ENCODE data around the gene GSK3A. TPM values are rescaled to one million over a fixed set of nuclear protein-coding genes. Genes with fewer than 3 reads are reported as not detected.

Gene GSK3A
- total and polyA plus RNA-seq, 2 of the 8 experiments (the other 6 are each of a cell fraction or from before 2014, with no cell fraction given), result 55.3 to 84.0 TPM

DNA sequence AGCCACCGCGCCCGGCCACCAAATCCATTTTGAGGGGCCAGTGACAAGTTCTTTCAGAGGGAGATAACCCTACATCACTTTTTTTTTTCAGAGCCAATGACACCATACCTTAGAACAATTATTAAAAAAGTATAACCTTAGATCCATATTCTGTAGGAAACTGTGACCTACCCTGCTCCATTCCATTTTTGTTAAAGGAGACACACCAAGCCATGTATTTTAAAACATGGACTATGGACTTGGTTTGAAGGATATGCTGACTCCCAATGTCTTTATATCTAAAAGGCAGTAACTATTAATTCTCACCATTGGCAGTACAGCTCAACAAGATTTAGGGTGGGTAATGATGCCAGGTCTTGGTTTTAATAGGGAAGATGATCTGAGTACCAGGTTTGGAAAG, 1.1 kb downstream of the GSK3A start:
- peak overlapping the region; percentile 81 to 90 (median 85); a peak in 6 of 8 replicates for H3K4me3 ChIP-seq (ENCODE audit: extremely low read depth in 1 of 4, insufficient read depth in 2 of 4, low read depth in 3 of 4, low read length in 4 of 4)
- ChIA-PET CTCF (ENCODE audit: partially characterized antibody) (interaction anchor here (1.0 to 11.8 kb wide), 8 partner anchors 11 to 133 kb away, joined by 3 to 155 read pairs (median 4); partner anchors contain the start of gene ZNF526), POLR2A (ENCODE audit: partially characterized antibody) (interaction anchor here (1.0 to 5.0 kb wide), 5 partner anchors 9 to 38 kb away, joined by 3 to 23 read pairs (median 4); partner anchors contain the start of gene DEDD2)
- no peak overlapping the region for H2BK120ac ChIP-seq (replicated peaks; ENCODE audit: low read depth, low read length)
- no peak overlapping the region for H3K56ac ChIP-seq (replicated peaks; ENCODE audit: insufficient read length, low read depth, low read length)
- peak overlapping the region; percentile 66 to 77 for H3K4me2 ChIP-seq (ENCODE audit: insufficient read depth in 1 of 2, low read depth in 2 of 2, low read length in 2 of 2)
- peaks cover 5% of the 10 kb centered on the region; the same call in 1 of the 2 replicates for H3K79me1 ChIP-seq (ENCODE audit: low read depth, low read length)
- H3K14ac ChIP-seq (ENCODE audit: insufficient read length), result no peak overlapping the region
- H2AK5ac ChIP-seq (ENCODE audit: low read depth, low read length), result no peak overlapping the region
- no peaks in the 10 kb centered on the region for H3K9me3 ChIP-seq (ENCODE audit: insufficient read depth in 2 of 2, low read depth in 1 of 2, low read length in 1 of 2)
- peaks cover 0 to 7% (median 3%) of the 10 kb centered on the region in 4 experiments; a peak in 5 of 7 replicates for H3K4me1 ChIP-seq (replicated peaks in 1 of 4; ENCODE audit: control insufficient read depth in 3 of 4, insufficient read depth in 4 of 4, low read length in 3 of 4)
- no peak overlapping the region for H4K8ac ChIP-seq (ENCODE audit: extremely low read depth, insufficient read depth, low read length)
- peaks cover 3 to 11% (median 7%) of the 10 kb centered on the region in 4 experiments; a peak in 6 of 8 replicates for H3K36me3 ChIP-seq (ENCODE audit: control insufficient read depth in 2 of 4, insufficient read depth in 4 of 4, low read length in 3 of 4)
- 0 out of 7 replicates have a peak overlapping the region, but pooled peaks of 1 of the 4 experiments have one; percentile 89 for H3K9ac ChIP-seq (replicated peaks in 1 of 4; ENCODE audit: extremely low read depth in 1 of 4, low read depth in 3 of 4, low read length in 3 of 4)
- no peak overlapping the region for H4K5ac ChIP-seq (ENCODE audit: insufficient read length, low read depth, low read length)
- no peak overlapping the region for H2BK5ac ChIP-seq (ENCODE audit: low read depth, low read length)
- DNase-seq (ENCODE audit: low read depth in 1 of 2, low spot score in 2 of 2) (no peak), FAIRE-seq (no peak)
- H2BK20ac ChIP-seq (ENCODE audit: low read length), result no peak overlapping the region
- H2AFZ ChIP-seq (ENCODE audit: low read length), result no peak overlapping the region
- H4K20me1 ChIP-seq (replicated peaks in 1 of 2; ENCODE audit: control insufficient read depth in 1 of 2, insufficient read depth in 2 of 2, low read length in 2 of 2), result peaks cover 4 to 6% of the 10 kb centered on the region in 2 experiments
- WGBS, 2 experiments (ENCODE audit: extremely low coverage in 1 of 2, insufficient coverage in 1 of 2, insufficient read length in 1 of 2, insufficient replicate concordance in 2 of 2, low coverage in 1 of 2, low lambda C conversion rate in 2 of 2, missing lambda C conversion rate in 1 of 2), result 95% methylated on average over 3 of the region's 3 CpGs; no CpG with 5 or more reads in 1 of the 2 experiments
- H3K4ac ChIP-seq (replicated peaks; ENCODE audit: insufficient read length, low read depth, low read length), result no peak overlapping the region
- H3K27ac ChIP-seq (ENCODE audit: low read depth, low read length), result no peak overlapping the region
- peaks cover 7% of the 10 kb centered on the region for H3K23me2 ChIP-seq (ENCODE audit: low read depth, low read length)
- no peak overlapping the region for H3K18ac ChIP-seq (ENCODE audit: extremely low read depth, low read length)
- H3K23ac ChIP-seq (ENCODE audit: insufficient read length), result no peak overlapping the region
- H3K27me3 ChIP-seq (replicated peaks in 1 of 4; ENCODE audit: control insufficient read depth in 3 of 4, extremely low read depth in 1 of 4, insufficient read depth in 3 of 4, low read length in 3 of 4), result no peaks in the 10 kb centered on the region; a peak in 1 of 7 replicates
- no peak for TF ChIP-seq RXRA (IDR thresholded peaks at IDR 0.05; ENCODE audit: insufficient read depth, low read depth, low read length)
- TF ChIP-seq BCL11A (IDR thresholded peaks at IDR 0.05; ENCODE audit: low read depth in 2 of 2, low read length in 2 of 2), result no peak
- no peak for TF ChIP-seq HDAC6 (IDR thresholded peaks at IDR 0.05; ENCODE audit: low read depth, low read length)
- peaks cover 0 to 16% of the 10 kb centered on the region in 2 experiments; a peak in 2 of 4 replicates for H3K79me2 ChIP-seq (ENCODE audit: control insufficient read depth in 1 of 2, insufficient read depth in 2 of 2, low read length in 2 of 2)
- no peak overlapping the region for H4K91ac ChIP-seq (replicated peaks; ENCODE audit: insufficient read length, low read length)
- H2BK12ac ChIP-seq (ENCODE audit: low read depth, low read length), result no peak overlapping the region
- no peak overlapping the region for H2BK15ac ChIP-seq (ENCODE audit: low read length)
